ENCODE measurements around the gene TMEM182. TPM values are rescaled to one million over a fixed set of nuclear protein-coding genes. Genes with fewer than 3 reads are reported as not detected.

TMEM182 gene
- total RNA-seq, 1 donor from 2014 or later = 4.2 TPM

DNA sequence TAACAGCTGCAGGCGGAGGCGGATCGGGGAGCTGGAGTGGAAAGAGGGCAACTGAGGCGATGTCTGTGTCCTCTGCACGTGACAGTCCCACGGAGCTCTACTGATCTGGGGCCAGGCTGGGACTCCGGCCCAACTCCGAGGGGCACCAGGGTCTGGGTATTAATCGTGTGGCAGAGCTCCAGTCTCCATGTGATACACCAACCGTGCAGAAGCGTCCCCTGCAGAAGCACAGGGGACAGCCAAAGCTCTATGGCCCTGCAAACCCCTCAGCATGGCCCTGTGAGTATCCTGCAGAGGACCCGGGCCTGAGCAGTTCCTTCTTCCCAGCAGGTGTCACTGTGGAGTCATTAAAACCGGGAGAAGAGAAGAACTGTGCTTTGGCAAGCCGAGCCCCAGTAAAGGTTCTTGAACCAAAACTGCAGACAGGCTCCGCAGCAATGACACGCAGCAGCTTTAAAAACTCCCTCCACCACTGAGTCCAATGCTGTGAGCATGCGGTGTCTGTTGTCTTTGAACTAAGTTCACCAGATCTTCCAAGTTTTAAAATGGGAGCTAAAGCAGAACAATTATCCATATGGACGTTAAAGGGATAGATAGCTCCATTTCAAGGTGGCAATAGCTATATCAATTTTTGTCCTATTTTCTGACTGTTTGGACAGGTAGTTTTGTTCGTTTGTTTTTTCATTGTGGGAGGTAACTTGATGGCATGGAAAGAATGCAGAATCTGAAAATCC is 79.4 kb downstream of the TMEM182 start:
- no peak for TF ChIP-seq EZH2phosphoT487 (IDR thresholded peaks at IDR 0.05)
- TF ChIP-seq, protein P1, sequence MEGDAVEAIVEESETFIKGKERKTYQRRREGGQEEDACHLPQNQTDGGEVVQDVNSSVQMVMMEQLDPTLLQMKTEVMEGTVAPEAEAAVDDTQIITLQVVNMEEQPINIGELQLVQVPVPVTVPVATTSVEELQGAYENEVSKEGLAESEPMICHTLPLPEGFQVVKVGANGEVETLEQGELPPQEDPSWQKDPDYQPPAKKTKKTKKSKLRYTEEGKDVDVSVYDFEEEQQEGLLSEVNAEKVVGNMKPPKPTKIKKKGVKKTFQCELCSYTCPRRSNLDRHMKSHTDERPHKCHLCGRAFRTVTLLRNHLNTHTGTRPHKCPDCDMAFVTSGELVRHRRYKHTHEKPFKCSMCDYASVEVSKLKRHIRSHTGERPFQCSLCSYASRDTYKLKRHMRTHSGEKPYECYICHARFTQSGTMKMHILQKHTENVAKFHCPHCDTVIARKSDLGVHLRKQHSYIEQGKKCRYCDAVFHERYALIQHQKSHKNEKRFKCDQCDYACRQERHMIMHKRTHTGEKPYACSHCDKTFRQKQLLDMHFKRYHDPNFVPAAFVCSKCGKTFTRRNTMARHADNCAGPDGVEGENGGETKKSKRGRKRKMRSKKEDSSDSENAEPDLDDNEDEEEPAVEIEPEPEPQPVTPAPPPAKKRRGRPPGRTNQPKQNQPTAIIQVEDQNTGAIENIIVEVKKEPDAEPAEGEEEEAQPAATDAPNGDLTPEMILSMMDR (IDR thresholded peaks at IDR 0.05) = peak; percentile 69
- no peak for TF ChIP-seq EZH2 (IDR thresholded peaks at IDR 0.05)
- no peaks in the 10 kb centered on the region for H3F3A ChIP-seq (ENCODE audit: low read depth)
- Mint-ChIP-seq H3K27me3 (ENCODE audit: insufficient read depth, low read depth) (peaks cover 6% of the 10 kb centered on the region), H3K36me3 (no peaks in the 10 kb centered on the region), H3K9me3 (no peaks in the 10 kb centered on the region), H3K4me1 (peaks cover 8% of the 10 kb centered on the region), H3K4me3 (no peak overlapping the region), H3K27ac (no peak overlapping the region)
- no peaks in the 10 kb centered on the region for H3K27me3 ChIP-seq
- no peak overlapping the region for H3K4me3 ChIP-seq
- no peaks in the 10 kb centered on the region for H3K36me3 ChIP-seq
- no peak overlapping the region for H2AFZ ChIP-seq (replicated peaks)
- H3K4me1 ChIP-seq = peaks cover 4% of the 10 kb centered on the region
- no peak overlapping the region for H3K27ac ChIP-seq
- peak overlapping the region; percentile 26 for H3K4me2 ChIP-seq
- DNase-seq (ENCODE audit: low spot score) = peak; percentile 87
- H4K20me1 ChIP-seq (ENCODE audit: low read depth) = no peaks in the 10 kb centered on the region
- no peaks in the 10 kb centered on the region for H3K9me3 ChIP-seq (ENCODE audit: low read depth)
- no peaks in the 10 kb centered on the region for H3K79me2 ChIP-seq (ENCODE audit: low read depth)
- H3K9ac ChIP-seq = no peak overlapping the region

DNA sequence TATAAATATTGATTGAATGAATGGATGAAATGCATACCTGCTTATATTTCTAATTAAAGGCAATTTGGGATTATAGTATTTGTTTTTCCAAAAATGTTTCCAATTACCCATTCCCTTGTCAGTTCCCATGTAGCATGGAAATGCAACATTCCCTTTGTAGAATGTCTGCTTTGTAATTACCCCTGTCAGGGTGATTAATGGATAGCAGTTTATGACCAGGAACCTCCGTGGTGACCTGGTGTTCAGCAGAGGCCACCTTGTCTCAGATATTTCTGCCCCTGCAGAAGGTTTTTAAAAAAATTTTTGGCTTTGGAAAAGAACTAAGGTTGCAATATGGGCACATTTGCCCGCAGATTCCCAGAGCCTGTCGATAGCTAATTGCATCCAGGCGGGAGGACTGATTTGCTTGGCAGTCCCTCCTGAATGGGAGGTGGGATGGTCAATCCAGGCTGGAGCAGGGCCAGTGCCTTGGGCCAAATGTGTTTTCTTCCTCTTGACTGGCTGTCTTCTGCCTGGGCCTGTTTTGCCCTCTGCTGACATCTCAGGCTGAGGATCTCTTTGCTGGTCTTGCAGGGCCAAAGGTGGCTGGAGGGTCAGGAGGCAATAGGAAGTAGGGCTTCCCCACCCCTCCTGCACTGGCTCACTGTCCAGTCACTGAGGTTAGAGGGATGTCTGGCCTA is 82.1 kb downstream of the TMEM182 start:
- no peaks in the 10 kb centered on the region for H3K27me3 ChIP-seq
- no peaks in the 10 kb centered on the region for H4K20me1 ChIP-seq (ENCODE audit: low read depth)
- no peak overlapping the region for H3K9ac ChIP-seq
- H3K79me2 ChIP-seq (ENCODE audit: low read depth) = no peaks in the 10 kb centered on the region
- H3K27me3 Mint-ChIP-seq (ENCODE audit: insufficient read depth, low read depth) = peaks cover 3% of the 10 kb centered on the region
- no peak overlapping the region for H3K4me2 ChIP-seq
- H3K36me3 Mint-ChIP-seq = no peaks in the 10 kb centered on the region
- no peak for DNase-seq (ENCODE audit: low spot score)
- no peak overlapping the region for H3K27ac Mint-ChIP-seq
- H2AFZ ChIP-seq (replicated peaks) = no peak overlapping the region
- no peak for TF ChIP-seq EZH2phosphoT487 (IDR thresholded peaks at IDR 0.05)
- TF ChIP-seq EZH2 (IDR thresholded peaks at IDR 0.05) = no peak
- TF ChIP-seq, protein P1 (IDR thresholded peaks at IDR 0.05) = no peak
- no peaks in the 10 kb centered on the region for H3K9me3 Mint-ChIP-seq
- H3K9me3 ChIP-seq (ENCODE audit: low read depth) = no peaks in the 10 kb centered on the region
- H3K36me3 ChIP-seq = no peaks in the 10 kb centered on the region
- H3F3A ChIP-seq (ENCODE audit: low read depth) = no peaks in the 10 kb centered on the region
- peaks cover 8% of the 10 kb centered on the region for H3K4me1 ChIP-seq
- H3K4me1 Mint-ChIP-seq = peaks cover 11% of the 10 kb centered on the region
- H3K4me3 Mint-ChIP-seq = no peak overlapping the region
- H3K4me3 ChIP-seq = no peak overlapping the region
- no peak overlapping the region for H3K27ac ChIP-seq

- Mint-ChIP-seq H3K27me3 (ENCODE audit: insufficient read depth, low read depth) (peaks cover 3% of the 10 kb centered on the region), H3K9me3 (no peaks in the 10 kb centered on the region), H3K4me3 (no peak overlapping the region), H3K36me3 (no peaks in the 10 kb centered on the region), H3K4me1 (peaks cover 9% of the 10 kb centered on the region), H3K27ac (no peak overlapping the region)
- H3K9ac ChIP-seq = no peak overlapping the region
- no peaks in the 10 kb centered on the region for H3K27me3 ChIP-seq
- TF ChIP-seq EZH2 (IDR thresholded peaks at IDR 0.05) (no peak), EZH2phosphoT487 (IDR thresholded peaks at IDR 0.05) (no peak)
- TF ChIP-seq, protein P1 (IDR thresholded peaks at IDR 0.05) = no peak
- no peaks in the 10 kb centered on the region for H4K20me1 ChIP-seq (ENCODE audit: low read depth)
- H3K79me2 ChIP-seq (ENCODE audit: low read depth) = no peaks in the 10 kb centered on the region
- no peak overlapping the region for H3K4me2 ChIP-seq
- no peaks in the 10 kb centered on the region for H3K36me3 ChIP-seq
- no peak overlapping the region for H2AFZ ChIP-seq (replicated peaks)
- no peak for DNase-seq (ENCODE audit: low spot score)
- H3K4me3 ChIP-seq = no peak overlapping the region
- H3K4me1 ChIP-seq = peaks cover 5% of the 10 kb centered on the region
- H3K9me3 ChIP-seq (ENCODE audit: low read depth) = no peaks in the 10 kb centered on the region
- no peak overlapping the region for H3K27ac ChIP-seq
- H3F3A ChIP-seq (ENCODE audit: low read depth) = no peaks in the 10 kb centered on the region
Observed at GRCh38 chr2:102844911-102845310, 83.1 kb downstream of the TMEM182 start.

Data from neural progenitor cell (in vitro differentiated cells).